Activated naive CD8-positive, alpha-beta T cell treated with anti-CD3 and anti-CD28 coated beads, Interleukin-2, amount 50 U/mL, for 24 hours (primary cell): ENCODE measurements around the gene ABCC1.

Experiments
- ATAC-seq: fragments of 150-1000 bp; cut with Tn5 transposase; one replicate; pipeline ENCODE4 v1.10.0; 2021
- DNase-seq: peaks from one replicate; pipeline ENCODE4 v3.0.0; 2021
- H3K27ac Mint-ChIP-seq: one replicate; pipeline ENCODE4 v1.8.0; 2021; ENCODE audit warnings: mild to moderate bottlenecking, mixed read lengths
- H3K27me3 Mint-ChIP-seq: one replicate; pipeline ENCODE4 v1.8.0; 2021; ENCODE audit warnings: mixed read lengths
- H3K36me3 Mint-ChIP-seq: one replicate; pipeline ENCODE4 v1.8.0; 2021; ENCODE audit warnings: low read depth, mixed read lengths
- H3K4me1 Mint-ChIP-seq: one replicate; pipeline ENCODE4 v1.8.0; 2021; ENCODE audit warnings: mixed read lengths
- H3K4me3 Mint-ChIP-seq: one replicate; pipeline ENCODE4 v1.8.0; 2021; ENCODE audit warnings: mild to moderate bottlenecking, moderate library complexity, mixed read lengths
- H3K9me3 Mint-ChIP-seq: one replicate; pipeline ENCODE4 v1.8.0; 2021; ENCODE audit warnings: mixed read lengths

Gene ABCC1

DNA sequence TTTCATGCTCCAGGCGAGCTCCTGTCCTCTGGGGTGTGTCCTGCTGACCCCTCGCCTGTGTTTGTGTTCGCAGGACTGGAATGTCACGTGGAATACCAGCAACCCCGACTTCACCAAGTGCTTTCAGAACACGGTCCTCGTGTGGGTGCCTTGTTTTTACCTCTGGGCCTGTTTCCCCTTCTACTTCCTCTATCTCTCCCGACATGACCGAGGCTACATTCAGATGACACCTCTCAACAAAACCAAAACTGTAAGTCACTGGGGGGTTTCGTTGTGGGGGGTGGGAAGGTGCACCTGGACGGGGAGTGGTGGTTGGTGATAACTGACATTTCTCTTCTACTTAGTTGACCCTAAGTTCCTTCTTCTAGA lies 58.3 kb downstream of the ABCC1 start:
- DNase-seq (no peak), ATAC-seq (peak; percentile 47)
- Mint-ChIP-seq H3K27ac (peak overlapping the region; percentile 81), H3K4me1 (peaks cover 26% of the 10 kb centered on the region), H3K4me3 (no peak overlapping the region), H3K36me3 (peaks cover 37% of the 10 kb centered on the region), H3K9me3 (peaks cover 4% of the 10 kb centered on the region), H3K27me3 (no peaks in the 10 kb centered on the region)

DNA sequence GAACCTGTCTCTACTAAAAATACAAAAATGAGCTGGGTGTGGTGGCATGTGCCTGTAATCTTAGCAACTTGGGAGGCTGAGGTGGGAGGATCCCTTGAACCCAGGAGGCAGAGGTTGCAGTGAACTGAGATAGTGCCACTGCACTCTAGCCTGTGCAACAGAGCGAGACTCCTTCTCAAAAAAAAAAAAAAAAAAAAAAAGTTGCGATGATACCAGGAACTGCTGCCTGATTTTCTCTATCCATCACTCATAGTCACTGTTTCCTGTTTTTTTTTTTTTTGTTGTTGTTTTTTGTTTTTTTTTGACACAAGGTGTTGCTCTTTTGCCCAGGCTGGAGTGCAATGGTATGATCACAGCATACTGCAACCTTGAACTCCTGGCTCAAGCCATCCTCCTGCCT lies 59.2 kb downstream of the ABCC1 start:
- no peaks in the 10 kb centered on the region for H3K9me3 Mint-ChIP-seq
- no peak for ATAC-seq
- peaks cover 25% of the 10 kb centered on the region for H3K4me1 Mint-ChIP-seq
- DNase-seq = no peak
- peaks cover 43% of the 10 kb centered on the region for H3K36me3 Mint-ChIP-seq
- H3K27ac Mint-ChIP-seq = no peak overlapping the region
- no peak overlapping the region for H3K4me3 Mint-ChIP-seq
- no peaks in the 10 kb centered on the region for H3K27me3 Mint-ChIP-seq

DNA sequence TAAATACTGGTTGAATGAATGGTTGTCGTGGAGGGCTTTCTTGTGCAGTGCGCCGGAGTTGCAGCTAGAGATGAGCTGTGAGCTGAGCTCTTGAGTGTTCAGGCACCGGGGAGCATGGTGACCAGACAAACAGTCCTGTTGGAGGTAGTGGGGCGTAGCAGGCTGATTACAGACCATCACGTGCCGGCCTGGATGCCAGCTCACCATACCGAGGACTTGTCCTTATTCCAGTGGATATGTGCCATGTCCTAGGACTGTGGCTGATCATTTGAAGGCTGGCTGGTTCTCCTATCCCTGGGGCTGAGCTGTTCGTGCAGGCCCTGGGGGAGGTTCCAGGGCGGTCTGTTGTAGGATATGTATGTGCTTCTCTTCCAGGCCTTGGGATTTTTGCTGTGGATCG lies 60.0 kb downstream of the ABCC1 start:
- H3K27me3 Mint-ChIP-seq = no peaks in the 10 kb centered on the region
- H3K9me3 Mint-ChIP-seq = no peaks in the 10 kb centered on the region
- DNase-seq (no peak), ATAC-seq (no peak)
- H3K36me3 Mint-ChIP-seq = peaks cover 48% of the 10 kb centered on the region
- no peak overlapping the region for H3K27ac Mint-ChIP-seq
- H3K4me3 Mint-ChIP-seq = no peak overlapping the region
- peaks cover 25% of the 10 kb centered on the region for H3K4me1 Mint-ChIP-seq

DNA sequence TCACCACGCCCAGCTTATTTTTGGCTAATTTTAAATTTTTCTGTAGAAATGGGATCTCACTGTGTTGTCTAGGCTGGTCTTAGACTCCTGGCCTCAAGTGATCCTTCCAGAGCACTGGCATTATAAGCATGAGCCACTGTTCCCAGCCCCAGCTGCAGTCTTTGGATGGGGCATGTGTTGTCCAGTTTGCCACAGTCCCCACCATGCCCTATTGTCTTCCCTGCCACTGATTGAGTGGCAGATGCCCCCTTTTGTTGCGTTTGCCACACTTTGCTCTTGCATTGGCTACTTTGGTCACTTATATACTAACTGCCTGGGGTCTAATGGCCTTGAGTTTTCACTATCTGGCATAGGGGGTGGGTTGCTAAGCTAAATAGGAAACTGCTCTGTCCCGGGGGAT lies 60.8 kb downstream of the ABCC1 start:
- no peak overlapping the region for H3K4me3 Mint-ChIP-seq

DNA sequence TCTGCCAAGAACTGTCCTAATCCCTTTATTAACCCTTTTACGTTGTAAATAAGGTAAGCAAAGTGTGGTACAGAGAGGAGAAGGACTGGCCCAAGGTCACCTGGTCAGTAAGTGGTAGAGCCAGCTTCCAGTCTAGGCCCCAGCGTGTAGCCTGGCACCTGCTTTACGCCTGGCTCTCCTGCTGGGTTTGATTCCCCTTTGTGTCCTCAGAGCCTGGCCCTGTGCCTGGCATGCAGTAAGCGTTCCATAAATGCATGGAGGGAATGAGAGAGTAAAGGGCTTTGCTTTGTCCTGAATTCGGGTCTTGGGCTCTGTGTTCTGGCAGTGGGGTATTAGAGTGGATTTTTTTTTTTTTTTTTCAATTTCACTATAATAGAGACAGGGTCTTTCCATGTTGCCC lies 62.7 kb downstream of the ABCC1 start:
- peaks cover 28% of the 10 kb centered on the region for H3K4me1 Mint-ChIP-seq
- no peaks in the 10 kb centered on the region for H3K27me3 Mint-ChIP-seq
- H3K27ac Mint-ChIP-seq = no peak overlapping the region
- H3K4me3 Mint-ChIP-seq = no peak overlapping the region
- peaks cover 55% of the 10 kb centered on the region for H3K36me3 Mint-ChIP-seq
- H3K9me3 Mint-ChIP-seq = no peaks in the 10 kb centered on the region
- ATAC-seq (no peak), DNase-seq (no peak)

More for the DNA sequence above, 60.8 kb downstream of the ABCC1 start:
- ATAC-seq (no peak), DNase-seq (no peak)
- Mint-ChIP-seq H3K36me3 (peaks cover 49% of the 10 kb centered on the region), H3K9me3 (no peaks in the 10 kb centered on the region), H3K27ac (peak overlapping the region; percentile 42), H3K27me3 (no peaks in the 10 kb centered on the region), H3K4me1 (peaks cover 23% of the 10 kb centered on the region)

DNA sequence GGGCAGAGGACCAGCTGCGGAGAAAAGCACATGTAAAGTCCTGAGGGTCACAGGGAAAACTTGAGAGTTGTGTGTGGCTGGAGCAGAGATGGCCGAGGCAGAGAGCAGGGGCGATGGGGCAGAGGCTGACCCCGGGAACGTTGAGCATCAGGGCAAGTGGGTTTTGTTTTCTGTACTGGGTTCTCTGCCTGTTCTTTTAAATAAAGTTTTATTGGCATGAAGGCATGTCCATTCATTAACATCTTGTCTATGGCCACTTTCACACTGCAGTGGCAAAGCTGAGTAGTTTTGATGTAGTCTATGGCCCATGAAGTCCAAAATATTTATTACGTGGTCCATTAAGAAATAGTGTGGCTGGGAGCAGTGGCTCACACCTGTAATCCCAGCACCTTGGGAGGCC lies 64.4 kb downstream of the ABCC1 start:
- Mint-ChIP-seq H3K27ac (no peak overlapping the region), H3K36me3 (peaks cover 62% of the 10 kb centered on the region), H3K4me3 (no peak overlapping the region), H3K27me3 (no peaks in the 10 kb centered on the region), H3K9me3 (no peaks in the 10 kb centered on the region), H3K4me1 (peaks cover 23% of the 10 kb centered on the region)
- no peak for ATAC-seq
- DNase-seq = no peak

DNA sequence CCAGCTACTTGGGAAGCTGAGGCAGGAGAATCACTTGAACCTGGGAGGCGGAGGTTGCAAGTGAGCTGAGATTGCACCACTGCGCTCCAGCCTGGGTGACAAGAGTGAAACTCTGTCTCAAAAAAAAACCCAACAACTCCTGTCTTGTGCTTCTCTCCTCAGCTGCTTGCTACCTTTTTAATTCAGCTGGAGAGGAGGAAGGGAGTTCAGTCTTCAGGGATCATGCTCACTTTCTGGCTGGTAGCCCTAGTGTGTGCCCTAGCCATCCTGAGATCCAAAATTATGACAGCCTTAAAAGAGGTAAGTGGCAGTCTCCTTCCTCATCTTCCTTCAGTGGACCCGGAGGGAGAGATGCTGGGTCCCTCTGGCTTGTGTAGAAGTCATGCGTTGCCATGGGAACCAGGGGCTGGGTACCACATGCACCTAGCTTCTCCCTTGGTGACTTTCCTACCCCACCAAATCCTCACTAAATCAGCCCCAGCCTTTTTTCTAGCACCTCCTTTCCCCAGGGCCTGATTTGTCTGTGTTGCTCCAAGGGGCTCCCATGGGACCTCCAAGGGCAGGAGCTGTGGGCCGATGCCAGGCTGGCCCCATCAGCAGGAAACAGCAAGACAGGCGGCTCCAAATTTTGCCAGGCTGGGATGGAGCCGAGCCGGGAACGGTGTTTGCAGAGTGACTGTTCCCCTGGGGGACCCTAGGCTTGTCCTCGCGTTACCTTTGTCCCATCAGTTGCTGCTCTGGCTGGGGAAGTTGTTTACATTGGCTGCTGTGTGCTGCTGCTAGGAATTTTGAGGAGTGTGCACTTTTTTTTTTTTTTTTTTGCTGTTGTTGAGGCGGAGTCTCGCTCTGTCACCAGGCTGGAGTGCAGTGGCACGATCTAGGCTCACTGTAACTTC lies 65.2 kb downstream of the ABCC1 start:
- H3K36me3 Mint-ChIP-seq = peaks cover 62% of the 10 kb centered on the region
- H3K4me3 Mint-ChIP-seq = no peak overlapping the region

DNA sequence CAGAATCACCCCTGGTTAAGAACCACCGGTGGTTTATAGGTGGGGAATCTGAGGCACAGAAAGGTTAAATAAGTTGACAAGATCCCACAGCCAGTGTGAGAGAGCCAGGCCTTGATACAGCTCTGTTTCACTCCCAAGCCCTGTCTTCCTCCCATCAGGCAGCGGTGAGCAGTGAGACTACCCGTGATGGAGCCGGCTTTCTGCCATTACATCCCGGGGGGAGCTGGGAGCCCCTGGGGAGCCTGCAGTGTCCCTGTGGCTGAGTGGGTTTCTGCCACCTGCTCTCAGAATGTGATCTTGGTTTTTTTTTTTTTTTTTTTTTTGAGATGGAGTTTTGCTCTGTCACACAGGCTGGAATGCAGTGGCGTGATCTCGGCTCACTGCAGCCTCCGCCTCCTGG lies 66.4 kb downstream of the ABCC1 start:
- H3K9me3 Mint-ChIP-seq = no peaks in the 10 kb centered on the region
- ATAC-seq = no peak

More for the DNA sequence above, 65.2 kb downstream of the ABCC1 start:
- Mint-ChIP-seq H3K27ac (no peak overlapping the region), H3K4me1 (peaks cover 22% of the 10 kb centered on the region), H3K27me3 (no peaks in the 10 kb centered on the region), H3K9me3 (no peaks in the 10 kb centered on the region)
- ATAC-seq = no peak
- DNase-seq = no peak

DNA sequence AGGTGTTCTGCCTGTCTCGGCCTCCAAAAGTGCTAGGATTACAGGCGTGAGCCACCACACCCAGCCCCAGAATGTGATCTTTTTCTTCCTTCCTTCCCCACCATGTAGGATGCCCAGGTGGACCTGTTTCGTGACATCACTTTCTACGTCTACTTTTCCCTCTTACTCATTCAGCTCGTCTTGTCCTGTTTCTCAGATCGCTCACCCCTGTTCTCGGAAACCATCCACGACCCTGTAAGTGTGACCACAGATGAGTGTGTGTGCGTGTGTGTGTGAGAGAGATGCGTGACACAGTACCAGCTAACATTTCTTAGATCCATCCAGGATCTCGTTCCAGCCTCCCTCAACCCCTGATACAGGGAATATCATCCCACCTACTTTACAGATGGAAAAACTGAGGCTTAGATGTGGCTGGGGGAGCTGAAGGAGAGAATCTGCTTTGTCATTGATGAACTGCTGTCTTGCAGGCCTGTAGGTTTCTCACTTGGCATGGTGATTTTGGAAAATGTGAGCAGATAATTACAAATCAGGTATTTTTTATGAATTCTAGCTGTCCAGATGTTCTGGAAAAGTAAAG lies 67.1 kb downstream of the ABCC1 start:
- no peaks in the 10 kb centered on the region for H3K27me3 Mint-ChIP-seq
- ATAC-seq (peak; percentile 41), DNase-seq (no peak)
- H3K9me3 Mint-ChIP-seq = no peaks in the 10 kb centered on the region
- H3K27ac Mint-ChIP-seq = peak overlapping the region; percentile 35
- peaks cover 22% of the 10 kb centered on the region for H3K4me1 Mint-ChIP-seq
- no peak overlapping the region for H3K4me3 Mint-ChIP-seq
- H3K36me3 Mint-ChIP-seq = peaks cover 59% of the 10 kb centered on the region

More for the DNA sequence above, 66.4 kb downstream of the ABCC1 start:
- H3K4me1 Mint-ChIP-seq = peaks cover 22% of the 10 kb centered on the region
- no peak for DNase-seq
- no peaks in the 10 kb centered on the region for H3K27me3 Mint-ChIP-seq
- H3K4me3 Mint-ChIP-seq = no peak overlapping the region
- peaks cover 62% of the 10 kb centered on the region for H3K36me3 Mint-ChIP-seq
- H3K27ac Mint-ChIP-seq = peak overlapping the region; percentile 41

DNA sequence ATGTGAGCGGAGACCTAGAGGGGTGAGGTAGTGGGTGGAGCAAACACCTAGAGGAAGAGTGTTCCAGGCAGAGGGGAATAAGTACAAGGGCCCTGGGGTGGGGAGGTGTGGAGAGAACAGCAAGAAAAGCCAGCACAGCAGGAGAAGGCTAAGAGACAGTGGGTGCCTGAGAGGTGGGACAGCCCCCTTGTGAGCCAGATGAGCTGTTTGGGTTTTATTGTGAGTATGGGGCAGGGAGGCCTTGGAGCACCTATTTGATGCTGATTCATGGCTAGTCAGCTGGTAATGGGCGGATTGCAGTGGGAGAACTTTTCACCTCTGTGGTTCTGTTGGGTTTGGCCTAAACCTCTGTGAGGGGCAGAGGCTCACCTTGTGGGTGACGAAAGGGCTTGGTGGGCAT lies 68.4 kb downstream of the ABCC1 start:
- peak; percentile 47 for ATAC-seq
- Mint-ChIP-seq H3K27me3 (no peaks in the 10 kb centered on the region), H3K36me3 (peaks cover 64% of the 10 kb centered on the region), H3K4me1 (peaks cover 22% of the 10 kb centered on the region), H3K4me3 (no peak overlapping the region), H3K9me3 (no peaks in the 10 kb centered on the region), H3K27ac (no peak overlapping the region)
- no peak for DNase-seq

DNA sequence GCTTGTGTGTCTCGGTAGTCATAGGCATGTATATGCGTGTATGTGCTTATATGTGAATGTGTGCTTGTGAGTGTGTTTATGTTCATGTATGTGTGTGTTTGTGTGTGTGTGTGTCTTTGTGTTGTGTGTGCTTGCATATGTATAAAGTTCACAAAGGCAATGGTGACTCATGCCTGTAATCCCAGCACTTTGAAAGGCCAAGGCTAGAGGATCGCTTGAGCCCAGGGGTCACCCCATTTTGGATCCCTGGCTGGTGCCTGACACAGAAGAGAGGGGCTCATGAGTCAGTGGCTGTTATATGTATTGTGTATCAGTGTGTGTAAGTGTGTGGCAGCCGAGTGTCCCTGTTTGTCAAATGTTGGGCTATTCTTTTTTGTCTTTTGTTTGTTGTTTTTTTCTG lies 69.3 kb downstream of the ABCC1 start:
- peaks cover 29% of the 10 kb centered on the region for H3K4me1 Mint-ChIP-seq
- H3K36me3 Mint-ChIP-seq = peaks cover 65% of the 10 kb centered on the region
- no peaks in the 10 kb centered on the region for H3K27me3 Mint-ChIP-seq
- H3K27ac Mint-ChIP-seq = peak overlapping the region; percentile 5
- H3K9me3 Mint-ChIP-seq = no peaks in the 10 kb centered on the region
- ATAC-seq = no peak
- no peak overlapping the region for H3K4me3 Mint-ChIP-seq
- no peak for DNase-seq

DNA sequence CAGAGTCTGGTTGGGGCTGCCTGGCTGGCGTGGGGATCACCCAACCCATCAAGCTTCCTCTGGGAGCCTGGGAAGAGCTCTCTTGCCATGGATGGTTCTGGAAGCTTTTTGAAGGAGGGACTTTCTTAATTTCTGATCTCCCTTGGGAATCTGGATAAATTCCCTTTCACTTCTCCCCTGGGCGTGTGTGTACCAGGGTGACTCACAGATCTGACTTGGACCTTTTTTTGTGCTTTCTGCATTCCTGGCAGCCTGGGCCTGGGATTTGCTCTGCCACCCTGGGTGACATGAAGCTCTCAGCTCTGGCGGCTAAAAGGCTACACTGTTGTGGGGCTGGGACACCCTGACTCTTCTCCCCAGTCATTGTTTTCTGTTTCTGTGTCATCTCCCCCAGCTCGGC lies 70.1 kb downstream of the ABCC1 start:
- ATAC-seq (no peak), DNase-seq (no peak)
- H3K27me3 Mint-ChIP-seq = no peaks in the 10 kb centered on the region
- no peak overlapping the region for H3K4me3 Mint-ChIP-seq
- no peaks in the 10 kb centered on the region for H3K9me3 Mint-ChIP-seq
- peaks cover 35% of the 10 kb centered on the region for H3K4me1 Mint-ChIP-seq
- H3K27ac Mint-ChIP-seq = no peak overlapping the region
- peaks cover 61% of the 10 kb centered on the region for H3K36me3 Mint-ChIP-seq

DNA sequence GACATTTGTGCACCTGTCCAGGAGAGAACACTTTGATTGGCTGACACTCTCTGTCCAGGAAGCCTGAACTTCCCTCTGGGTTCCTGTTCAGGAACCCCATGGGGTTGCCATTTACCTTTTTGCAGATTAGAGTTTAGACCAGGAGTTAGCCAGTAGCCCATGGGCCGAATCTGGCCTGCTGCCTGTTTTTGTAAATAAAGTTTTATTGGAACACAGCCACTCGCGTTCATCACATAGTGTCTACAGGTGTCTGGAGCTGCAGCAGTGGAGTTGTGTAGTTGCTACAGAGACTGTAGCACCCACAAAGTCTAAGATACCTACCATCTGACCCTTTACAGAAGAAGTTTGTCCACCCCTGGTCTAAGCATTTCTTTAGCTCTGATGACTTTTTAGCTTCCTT lies 70.9 kb downstream of the ABCC1 start:
- Mint-ChIP-seq H3K27me3 (no peaks in the 10 kb centered on the region), H3K4me3 (no peak overlapping the region), H3K27ac (no peak overlapping the region), H3K9me3 (no peaks in the 10 kb centered on the region), H3K36me3 (peaks cover 58% of the 10 kb centered on the region), H3K4me1 (peaks cover 41% of the 10 kb centered on the region)
- DNase-seq = no peak
- ATAC-seq = no peak

DNA sequence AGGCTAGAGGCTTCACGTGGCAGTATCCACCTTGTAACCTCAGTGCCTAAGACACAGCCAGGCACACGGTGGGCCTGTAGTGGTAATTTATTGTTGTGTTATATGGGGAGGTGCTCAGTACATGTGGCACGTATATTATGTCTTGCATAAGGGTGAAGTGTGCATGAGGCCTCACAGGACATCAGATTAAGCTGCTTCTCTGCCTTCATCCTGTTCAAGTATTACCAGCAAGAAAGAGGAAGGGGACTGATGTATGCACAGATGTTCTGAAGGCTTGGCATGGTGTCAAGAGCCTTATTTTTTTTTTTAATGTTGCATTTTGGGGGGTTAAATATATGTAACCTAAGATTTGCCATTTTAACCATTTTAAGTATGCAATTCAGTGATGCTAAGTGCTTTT lies 71.6 kb downstream of the ABCC1 start:
- peaks cover 58% of the 10 kb centered on the region for H3K36me3 Mint-ChIP-seq
- no peak overlapping the region for H3K27ac Mint-ChIP-seq
- H3K4me3 Mint-ChIP-seq = no peak overlapping the region
- H3K9me3 Mint-ChIP-seq = no peaks in the 10 kb centered on the region
- DNase-seq = no peak
- peaks cover 44% of the 10 kb centered on the region for H3K4me1 Mint-ChIP-seq
- no peak for ATAC-seq
- no peaks in the 10 kb centered on the region for H3K27me3 Mint-ChIP-seq

DNA sequence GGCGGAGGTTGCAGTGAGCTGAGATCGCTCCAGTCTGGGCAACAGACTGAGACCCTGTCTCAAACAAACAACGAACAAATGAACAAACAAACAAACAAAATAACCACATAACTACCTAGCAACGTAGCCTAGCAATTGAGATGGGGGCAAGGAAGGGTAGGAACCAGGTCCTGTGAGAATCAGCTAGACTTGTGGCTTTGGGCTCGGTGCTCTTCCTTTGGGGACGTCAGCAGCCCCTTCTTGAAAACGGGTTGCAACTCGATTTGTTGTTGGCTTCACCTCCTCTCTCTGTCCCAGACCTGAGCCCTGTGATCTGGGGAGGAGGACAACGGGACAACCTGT lies 72.2 kb downstream of the ABCC1 start:
- no peak for ATAC-seq
- DNase-seq = no peak
- Mint-ChIP-seq H3K36me3 (peaks cover 57% of the 10 kb centered on the region), H3K9me3 (no peaks in the 10 kb centered on the region), H3K27me3 (no peaks in the 10 kb centered on the region), H3K4me1 (peaks cover 44% of the 10 kb centered on the region), H3K27ac (no peak overlapping the region), H3K4me3 (no peak overlapping the region)
